Activated T-helper 17 cell treated with anti-CD3 and anti-CD28 coated beads, Interleukin-2, amount 50 U/mL, for 72 hours (primary cell): Measurements from ENCODE around the gene BNIP5. TPM values are rescaled to one million over a fixed set of nuclear protein-coding genes. Genes with fewer than 3 reads are reported as not detected.
A peak's percentile ranks its signal among the peaks of the same experiment; 100 is the strongest.

Experiments
- ATAC-seq: fragments of 150-1000 bp; cut with Tn5 transposase; replicated peaks from 2 replicates; pipeline ENCODE4 v1.10.0; 2021; ENCODE audit warnings: mild to moderate bottlenecking, moderate library complexity
- H3K27ac Mint-ChIP-seq: one replicate; pipeline ENCODE4 v1.8.0; 2022; ENCODE audit warnings: mixed read lengths
- H3K27me3 Mint-ChIP-seq: one replicate; pipeline ENCODE4 v1.8.0; 2022; ENCODE audit warnings: mixed read lengths
- H3K36me3 Mint-ChIP-seq: one replicate; pipeline ENCODE4 v1.8.0; 2022; ENCODE audit warnings: low read depth, mild to moderate bottlenecking, mixed read lengths
- H3K4me1 Mint-ChIP-seq: one replicate; pipeline ENCODE4 v1.8.0; 2022; ENCODE audit warnings: mixed read lengths
- H3K4me3 Mint-ChIP-seq: one replicate; pipeline ENCODE4 v1.8.0; 2022; ENCODE audit warnings: mild to moderate bottlenecking, mixed read lengths
- H3K9me3 Mint-ChIP-seq: one replicate; pipeline ENCODE4 v1.8.0; 2022; ENCODE audit warnings: mixed read lengths
- total RNA-seq, 2 donors: library from RNA; stranded (reverse); gene quantifications; one replicate each; pipeline ENCODE4 v1.2.3, GENCODE V29; 2022

Gene BNIP5
- total RNA-seq, 2 donors from 2014 or later, result not detected

DNA sequence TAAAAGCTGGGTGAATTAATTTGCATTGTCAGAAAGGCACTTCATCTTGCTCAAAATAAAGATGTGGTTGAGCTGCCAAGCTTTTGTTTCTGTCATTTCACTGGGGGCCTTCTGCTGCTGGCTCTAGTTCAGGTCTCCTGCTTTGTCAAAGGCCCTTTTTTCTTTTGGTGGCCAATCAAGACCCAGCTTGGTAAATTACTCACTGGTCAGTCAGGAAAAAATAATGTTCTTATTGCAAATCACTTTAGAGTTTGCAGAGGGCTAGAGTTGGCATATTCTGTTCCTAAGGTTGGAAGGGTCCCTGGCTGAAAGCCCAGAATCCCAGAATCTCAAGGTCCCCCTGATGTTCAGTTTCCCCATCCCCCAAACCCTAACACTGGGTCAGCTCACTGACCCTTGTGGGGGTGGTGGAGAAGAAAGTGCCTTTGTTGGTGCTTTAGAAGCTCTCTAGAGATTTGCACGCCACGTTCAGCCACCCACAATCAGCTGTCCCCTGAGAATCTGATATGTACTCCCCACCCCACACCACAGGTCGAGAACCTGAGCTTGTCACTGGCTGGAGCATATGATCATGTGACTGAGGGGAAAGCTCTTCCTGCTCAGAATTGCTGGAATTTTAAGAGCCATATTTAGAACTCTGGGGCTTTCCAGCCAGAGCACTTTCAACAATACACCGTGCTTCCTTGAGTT lies 21.7 kb upstream of the BNIP5 start:
- ATAC-seq, result no peak
- no peak overlapping the region for H3K27ac Mint-ChIP-seq
- peaks cover 8% of the 10 kb centered on the region for H3K4me1 Mint-ChIP-seq
- no peaks in the 10 kb centered on the region for H3K9me3 Mint-ChIP-seq
- H3K36me3 Mint-ChIP-seq, result no peaks in the 10 kb centered on the region
- no peak overlapping the region for H3K4me3 Mint-ChIP-seq
- peaks cover 8% of the 10 kb centered on the region for H3K27me3 Mint-ChIP-seq

- no peaks in the 10 kb centered on the region for H3K36me3 Mint-ChIP-seq
- H3K9me3 Mint-ChIP-seq, result no peaks in the 10 kb centered on the region
- no peak overlapping the region for H3K27ac Mint-ChIP-seq
- peaks cover 8% of the 10 kb centered on the region for H3K27me3 Mint-ChIP-seq
- peak; percentile 61 for ATAC-seq
- H3K4me3 Mint-ChIP-seq, result no peak overlapping the region
- peaks cover 8% of the 10 kb centered on the region for H3K4me1 Mint-ChIP-seq
These were observed 21.2 kb upstream of the BNIP5 start for GRCh38 chr6:36357872-36358225.

GRCh38 chr6:36355819-36356218 lies 19.1 kb upstream of the BNIP5 start:
- Mint-ChIP-seq H3K4me1 (peaks cover 8% of the 10 kb centered on the region), H3K9me3 (no peaks in the 10 kb centered on the region), H3K36me3 (no peaks in the 10 kb centered on the region), H3K4me3 (no peak overlapping the region), H3K27me3 (peaks cover 8% of the 10 kb centered on the region), H3K27ac (peak overlapping the region; percentile 46)
- peak; percentile 76 for ATAC-seq

- Mint-ChIP-seq H3K9me3 (no peaks in the 10 kb centered on the region), H3K27me3 (peaks cover 8% of the 10 kb centered on the region), H3K4me1 (peaks cover 8% of the 10 kb centered on the region), H3K27ac (no peak overlapping the region), H3K4me3 (no peak overlapping the region), H3K36me3 (no peaks in the 10 kb centered on the region)
- no peak for ATAC-seq
These were observed 16.8 kb upstream of the BNIP5 start for GRCh38 chr6:36353411-36353915.

- no peak for ATAC-seq
- Mint-ChIP-seq H3K4me3 (no peak overlapping the region), H3K27ac (no peak overlapping the region), H3K4me1 (peaks cover 8% of the 10 kb centered on the region), H3K36me3 (no peaks in the 10 kb centered on the region), H3K27me3 (peaks cover 8% of the 10 kb centered on the region), H3K9me3 (no peaks in the 10 kb centered on the region)
These were observed 15.9 kb upstream of the BNIP5 start for GRCh38 chr6:36352477-36353157.

- Mint-ChIP-seq H3K27ac (no peak overlapping the region), H3K27me3 (peaks cover 3% of the 10 kb centered on the region), H3K4me3 (no peak overlapping the region), H3K4me1 (peaks cover 6% of the 10 kb centered on the region), H3K36me3 (no peaks in the 10 kb centered on the region), H3K9me3 (no peaks in the 10 kb centered on the region)
- ATAC-seq, result no peak
These were observed 14.2 kb upstream of the BNIP5 start for GRCh38 chr6:36350681-36351571.

GRCh38 chr6:36350082-36350481 lies 13.4 kb upstream of the BNIP5 start:
- Mint-ChIP-seq H3K36me3 (no peaks in the 10 kb centered on the region), H3K27me3 (peaks cover 3% of the 10 kb centered on the region), H3K27ac (no peak overlapping the region), H3K4me3 (no peak overlapping the region), H3K9me3 (no peaks in the 10 kb centered on the region), H3K4me1 (no peaks in the 10 kb centered on the region)
- no peak for ATAC-seq

GRCh38 chr6:36349240-36349639 lies 12.6 kb upstream of the BNIP5 start:
- ATAC-seq, result no peak
- no peak overlapping the region for H3K4me3 Mint-ChIP-seq
- no peaks in the 10 kb centered on the region for H3K36me3 Mint-ChIP-seq
- H3K9me3 Mint-ChIP-seq, result no peaks in the 10 kb centered on the region
- H3K27ac Mint-ChIP-seq, result no peak overlapping the region
- peaks cover under 1% of the 10 kb centered on the region for H3K27me3 Mint-ChIP-seq
- no peaks in the 10 kb centered on the region for H3K4me1 Mint-ChIP-seq

GRCh38 chr6:36347621-36348020 lies 10.9 kb upstream of the BNIP5 start:
- ATAC-seq, result no peak
- no peaks in the 10 kb centered on the region for H3K4me1 Mint-ChIP-seq
- no peak overlapping the region for H3K27ac Mint-ChIP-seq
- no peaks in the 10 kb centered on the region for H3K36me3 Mint-ChIP-seq
- no peak overlapping the region for H3K4me3 Mint-ChIP-seq
- H3K27me3 Mint-ChIP-seq, result no peaks in the 10 kb centered on the region
- no peaks in the 10 kb centered on the region for H3K9me3 Mint-ChIP-seq

GRCh38 chr6:36346486-36347273 lies 10.0 kb upstream of the BNIP5 start:
- Mint-ChIP-seq H3K36me3 (no peaks in the 10 kb centered on the region), H3K9me3 (no peaks in the 10 kb centered on the region), H3K27ac (no peak overlapping the region), H3K27me3 (no peaks in the 10 kb centered on the region), H3K4me3 (no peak overlapping the region), H3K4me1 (no peaks in the 10 kb centered on the region)
- no peak for ATAC-seq

DNA sequence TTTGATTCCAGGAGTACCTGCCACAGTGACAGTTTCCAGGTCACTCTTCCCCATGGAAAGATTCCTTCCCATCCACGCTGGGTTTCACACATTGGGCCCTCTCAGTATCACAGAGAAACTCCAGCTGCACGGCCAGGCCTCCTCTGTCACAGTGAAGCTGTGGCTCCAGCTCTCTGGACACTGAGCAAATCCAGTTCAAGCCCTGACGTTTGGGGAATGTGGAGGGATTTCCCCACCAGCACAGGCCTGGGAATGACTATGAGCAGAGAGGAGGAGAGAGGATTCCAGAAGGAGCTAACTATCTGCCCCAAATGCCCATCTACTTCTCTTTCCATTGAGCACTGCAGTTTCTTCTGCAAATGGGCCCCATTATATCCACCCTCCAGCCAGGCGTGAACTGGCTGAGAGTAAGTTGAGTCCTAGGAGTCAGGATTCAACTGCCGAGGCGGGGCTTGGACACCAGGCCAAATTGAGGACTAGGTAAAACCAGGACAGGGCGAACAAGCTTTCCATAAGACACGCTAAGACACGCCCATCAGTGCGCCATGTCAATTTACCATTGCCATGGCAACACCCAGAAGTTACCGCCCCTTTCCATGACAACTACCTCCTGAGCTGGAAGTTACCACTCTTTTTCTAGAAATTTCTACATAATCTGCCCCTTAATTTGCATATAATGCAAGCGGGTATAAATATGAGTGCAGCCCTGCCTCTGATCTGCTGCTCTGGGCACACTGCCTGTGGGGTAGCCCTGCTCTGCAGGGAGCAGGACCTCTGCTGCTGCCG lies 9.2 kb upstream of the BNIP5 start:
- Mint-ChIP-seq H3K4me1 (peaks cover 1% of the 10 kb centered on the region), H3K4me3 (no peak overlapping the region), H3K9me3 (no peaks in the 10 kb centered on the region), H3K27ac (no peak overlapping the region), H3K27me3 (peaks cover 1% of the 10 kb centered on the region), H3K36me3 (no peaks in the 10 kb centered on the region)
- ATAC-seq, result no peak

DNA sequence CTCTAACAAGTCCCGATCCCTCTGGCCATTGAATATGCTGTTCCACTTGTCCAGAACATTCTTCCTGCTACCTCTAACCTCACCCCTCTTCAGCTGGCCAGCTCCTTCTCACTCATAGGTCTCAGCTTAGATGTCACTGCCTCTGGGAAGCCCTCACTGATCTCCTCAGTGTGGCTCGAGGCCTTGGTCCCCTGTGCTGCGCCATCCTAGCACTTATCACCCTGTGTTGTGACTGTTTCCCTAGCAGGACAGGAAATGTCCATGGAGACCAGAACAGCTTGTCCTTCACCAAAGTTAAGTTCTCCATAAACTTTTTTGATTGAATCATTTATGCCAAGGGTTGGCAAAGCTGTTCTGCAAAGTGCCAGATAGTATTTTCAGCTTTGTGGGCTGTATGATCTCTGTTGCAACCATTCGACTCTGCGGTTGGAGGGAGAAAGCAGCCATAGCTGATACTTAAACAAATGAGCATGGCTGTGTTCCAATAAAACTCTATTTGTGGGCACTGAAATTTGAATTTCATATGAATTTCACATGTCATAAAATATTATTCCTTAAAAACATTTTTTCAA lies 6.5 kb upstream of the BNIP5 start:
- no peaks in the 10 kb centered on the region for H3K9me3 Mint-ChIP-seq
- H3K4me1 Mint-ChIP-seq, result peaks cover 4% of the 10 kb centered on the region
- H3K4me3 Mint-ChIP-seq, result no peak overlapping the region
- no peak overlapping the region for H3K27ac Mint-ChIP-seq
- no peak for ATAC-seq
- H3K27me3 Mint-ChIP-seq, result peaks cover 3% of the 10 kb centered on the region
- no peaks in the 10 kb centered on the region for H3K36me3 Mint-ChIP-seq
